ENCODE results near the gene F9.

Gene F9
- long read RNA-seq = 0 reads

- no peak within 1 kb of the TSS for H3K27ac ChIP-seq (replicated peaks)
- TF ChIP-seq, protein P1, sequence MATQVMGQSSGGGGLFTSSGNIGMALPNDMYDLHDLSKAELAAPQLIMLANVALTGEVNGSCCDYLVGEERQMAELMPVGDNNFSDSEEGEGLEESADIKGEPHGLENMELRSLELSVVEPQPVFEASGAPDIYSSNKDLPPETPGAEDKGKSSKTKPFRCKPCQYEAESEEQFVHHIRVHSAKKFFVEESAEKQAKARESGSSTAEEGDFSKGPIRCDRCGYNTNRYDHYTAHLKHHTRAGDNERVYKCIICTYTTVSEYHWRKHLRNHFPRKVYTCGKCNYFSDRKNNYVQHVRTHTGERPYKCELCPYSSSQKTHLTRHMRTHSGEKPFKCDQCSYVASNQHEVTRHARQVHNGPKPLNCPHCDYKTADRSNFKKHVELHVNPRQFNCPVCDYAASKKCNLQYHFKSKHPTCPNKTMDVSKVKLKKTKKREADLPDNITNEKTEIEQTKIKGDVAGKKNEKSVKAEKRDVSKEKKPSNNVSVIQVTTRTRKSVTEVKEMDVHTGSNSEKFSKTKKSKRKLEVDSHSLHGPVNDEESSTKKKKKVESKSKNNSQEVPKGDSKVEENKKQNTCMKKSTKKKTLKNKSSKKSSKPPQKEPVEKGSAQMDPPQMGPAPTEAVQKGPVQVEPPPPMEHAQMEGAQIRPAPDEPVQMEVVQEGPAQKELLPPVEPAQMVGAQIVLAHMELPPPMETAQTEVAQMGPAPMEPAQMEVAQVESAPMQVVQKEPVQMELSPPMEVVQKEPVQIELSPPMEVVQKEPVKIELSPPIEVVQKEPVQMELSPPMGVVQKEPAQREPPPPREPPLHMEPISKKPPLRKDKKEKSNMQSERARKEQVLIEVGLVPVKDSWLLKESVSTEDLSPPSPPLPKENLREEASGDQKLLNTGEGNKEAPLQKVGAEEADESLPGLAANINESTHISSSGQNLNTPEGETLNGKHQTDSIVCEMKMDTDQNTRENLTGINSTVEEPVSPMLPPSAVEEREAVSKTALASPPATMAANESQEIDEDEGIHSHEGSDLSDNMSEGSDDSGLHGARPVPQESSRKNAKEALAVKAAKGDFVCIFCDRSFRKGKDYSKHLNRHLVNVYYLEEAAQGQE (IDR thresholded peaks at IDR 0.05; ENCODE audit: insufficient replicate concordance, low read depth) = no peak
- no peak for TF ChIP-seq SPI1 (IDR thresholded peaks at IDR 0.05; ENCODE audit: borderline replicate concordance, low read depth)
- TF ChIP-seq POLR2AphosphoS5 (IDR thresholded peaks at IDR 0.05; ENCODE audit: low read depth) = no peak
- TF ChIP-seq, protein P2, sequence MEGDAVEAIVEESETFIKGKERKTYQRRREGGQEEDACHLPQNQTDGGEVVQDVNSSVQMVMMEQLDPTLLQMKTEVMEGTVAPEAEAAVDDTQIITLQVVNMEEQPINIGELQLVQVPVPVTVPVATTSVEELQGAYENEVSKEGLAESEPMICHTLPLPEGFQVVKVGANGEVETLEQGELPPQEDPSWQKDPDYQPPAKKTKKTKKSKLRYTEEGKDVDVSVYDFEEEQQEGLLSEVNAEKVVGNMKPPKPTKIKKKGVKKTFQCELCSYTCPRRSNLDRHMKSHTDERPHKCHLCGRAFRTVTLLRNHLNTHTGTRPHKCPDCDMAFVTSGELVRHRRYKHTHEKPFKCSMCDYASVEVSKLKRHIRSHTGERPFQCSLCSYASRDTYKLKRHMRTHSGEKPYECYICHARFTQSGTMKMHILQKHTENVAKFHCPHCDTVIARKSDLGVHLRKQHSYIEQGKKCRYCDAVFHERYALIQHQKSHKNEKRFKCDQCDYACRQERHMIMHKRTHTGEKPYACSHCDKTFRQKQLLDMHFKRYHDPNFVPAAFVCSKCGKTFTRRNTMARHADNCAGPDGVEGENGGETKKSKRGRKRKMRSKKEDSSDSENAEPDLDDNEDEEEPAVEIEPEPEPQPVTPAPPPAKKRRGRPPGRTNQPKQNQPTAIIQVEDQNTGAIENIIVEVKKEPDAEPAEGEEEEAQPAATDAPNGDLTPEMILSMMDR (IDR thresholded peaks at IDR 0.05; ENCODE audit: insufficient read depth, low read length) = no peak
- no peak for TF ChIP-seq GABPA (IDR thresholded peaks at IDR 0.05; ENCODE audit: low read depth)
- DNase-seq (ENCODE audit: low read depth in 1 of 2, low spot score in 1 of 2) = no peak
- no peaks in the 10 kb centered on the region for H3K27me3 ChIP-seq (ENCODE audit: insufficient read depth, poor library complexity, severe bottlenecking)
- no peak within 1 kb of the TSS for H3K4me3 ChIP-seq (replicated peaks; ENCODE audit: insufficient read depth, low read length)
Observed at GRCh38 chrX:139530550-139530949, at the start of gene F9. TSS of gene F9 (plus strand) at chrX:139530739. CDS start at chrX:139530765, 26 bp downstream.

DNA sequence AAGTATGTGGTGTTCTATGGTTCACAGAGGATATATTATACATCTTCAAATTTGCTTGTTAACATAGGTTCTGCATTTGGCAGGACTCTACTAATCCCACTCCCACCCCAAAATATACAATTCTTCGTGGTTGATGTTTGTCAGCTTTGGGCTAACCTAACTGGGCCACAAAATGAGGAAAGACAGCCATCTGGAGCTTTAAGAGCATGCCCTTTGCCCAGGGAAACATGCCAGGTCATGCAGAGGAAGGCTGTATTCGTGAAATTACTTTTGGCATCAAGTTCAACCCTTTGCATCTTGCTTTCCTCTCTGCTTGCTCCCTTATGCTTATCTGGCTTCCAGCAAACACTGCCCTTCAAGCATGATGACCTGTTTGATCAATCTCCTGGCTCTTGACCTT is 46.8 kb upstream of the F9 start:
- Histone ChIP-seq H3K27me3 (ENCODE audit: insufficient read depth, poor library complexity, severe bottlenecking) (no peaks in the 10 kb centered on the region), H3K27ac (replicated peaks) (no peak overlapping the region), H3K4me3 (replicated peaks; ENCODE audit: insufficient read depth, low read length) (no peak overlapping the region)
- TF ChIP-seq POLR2AphosphoS5 (IDR thresholded peaks at IDR 0.05; ENCODE audit: low read depth) (no peak), SPI1 (IDR thresholded peaks at IDR 0.05; ENCODE audit: borderline replicate concordance, low read depth) (no peak), GABPA (IDR thresholded peaks at IDR 0.05; ENCODE audit: low read depth) (no peak)
- TF ChIP-seq, protein P2 (IDR thresholded peaks at IDR 0.05; ENCODE audit: insufficient read depth, low read length) = no peak
- TF ChIP-seq, protein P1 (IDR thresholded peaks at IDR 0.05; ENCODE audit: insufficient replicate concordance, low read depth) = no peak
- no peak for DNase-seq (ENCODE audit: low read depth in 1 of 2, low spot score in 1 of 2)

GRCh38 chrX:139484591-139484990 is 45.9 kb upstream of the F9 start:
- DNase-seq (ENCODE audit: low read depth in 1 of 2, low spot score in 1 of 2) = no peak
- Histone ChIP-seq H3K27ac (replicated peaks) (no peak overlapping the region), H3K27me3 (ENCODE audit: insufficient read depth, poor library complexity, severe bottlenecking) (no peaks in the 10 kb centered on the region), H3K4me3 (replicated peaks; ENCODE audit: insufficient read depth, low read length) (no peak overlapping the region)
- TF ChIP-seq, protein P2 (IDR thresholded peaks at IDR 0.05; ENCODE audit: insufficient read depth, low read length) = no peak
- TF ChIP-seq GABPA (IDR thresholded peaks at IDR 0.05; ENCODE audit: low read depth) (no peak), SPI1 (IDR thresholded peaks at IDR 0.05; ENCODE audit: borderline replicate concordance, low read depth) (no peak), POLR2AphosphoS5 (IDR thresholded peaks at IDR 0.05; ENCODE audit: low read depth) (no peak)
- TF ChIP-seq, protein P1 (IDR thresholded peaks at IDR 0.05; ENCODE audit: insufficient replicate concordance, low read depth) = no peak

All from HL-60 (cell line).